GM12878 (cell line): ENCODE data around the gene FAAP100. TPM values are rescaled to one million over a fixed set of nuclear protein-coding genes. Genes with fewer than 3 reads are reported as not detected.
A peak's percentile ranks its signal among the peaks of the same experiment; 100 is the strongest.

Source experiments
- ASH2L ChIP-seq: fragments of 300-600, 200-600 bp; sonication (generic); IDR thresholded peaks from 2 replicates; pipeline ENCODE4 v1.6.1; 2017; ENCODE audit warnings: low read depth, mild to moderate bottlenecking, borderline replicate concordance
- CBX3 ChIP-seq: fragments of 200-600 bp; sonication (generic); IDR thresholded peaks from 2 replicates; pipeline ENCODE4 v1.6.1; 2016; ENCODE audit warnings: low read depth, borderline replicate concordance
- CBX5 ChIP-seq: sonication (generic); IDR thresholded peaks from 2 replicates; pipeline ENCODE4 v1.6.1; 2016; ENCODE audit warnings: low read depth, moderate library complexity, mild to moderate bottlenecking, inconsistent platforms
- CEBPB ChIP-seq, 2 experiments: fragments of 150-350 bp in 1 of 2; IDR thresholded peaks; 2 replicates each; pipeline ENCODE4 v1.6.1; 2012 to 2014; ENCODE audit warnings: low read depth in 2 of 2, low read length in 2 of 2, borderline replicate concordance in 1 of 2, inconsistent platforms in 1 of 2
- CHD1 ChIP-seq: IDR thresholded peaks from 2 replicates; pipeline ENCODE4 v1.6.1; 2012; ENCODE audit warnings: low read depth, low read length, improper control_type of control experiment
- EED ChIP-seq: sonication (generic); IDR thresholded peaks from 2 replicates; pipeline ENCODE4 v1.6.1; 2016; ENCODE audit warnings: antibody characterized with exemption, low read depth
- EGR1 ChIP-seq, 2 experiments: IDR thresholded peaks; 1 replicate in 1 of 2; 2 replicates in 1 of 2; pipeline ENCODE4 v1.6.1; 2011 to 2012; ENCODE audit warnings: low read depth in 2 of 2, low read length in 2 of 2, borderline replicate concordance in 1 of 2, mild to moderate bottlenecking in 1 of 2, moderate library complexity in 1 of 2
- FOXM1 ChIP-seq: IDR thresholded peaks from 2 replicates; pipeline ENCODE4 v1.6.1; 2012; ENCODE audit warnings: low read depth, mild to moderate bottlenecking, inconsistent platforms, low read length, moderate library complexity
- MEF2B ChIP-seq: fragments of 450-650 bp; IDR thresholded peaks from 2 replicates; pipeline ENCODE4 v1.6.1; 2018; ENCODE audit warnings: mild to moderate bottlenecking, moderate library complexity; ENCODE audit not compliant: partially characterized antibody, poor library complexity, severe bottlenecking
- MYB ChIP-seq: fragments of 150-350 bp; IDR thresholded peaks from 2 replicates; pipeline ENCODE4 v1.6.1; 2014; ENCODE audit warnings: mild to moderate bottlenecking, low read depth, low read length, borderline replicate concordance
- MYC ChIP-seq: IDR thresholded peaks from 2 replicates; pipeline ENCODE4 v1.6.1; 2011; ENCODE audit warnings: mild to moderate bottlenecking, low read length, moderate library complexity, inconsistent platforms; ENCODE audit not compliant: insufficient read depth, insufficient replicate concordance, insufficient read length, severe bottlenecking
- NR2F1 ChIP-seq: fragments of 450-650 bp; conservative IDR thresholded peaks from 2 replicates; pipeline ENCODE4 v1.6.1; 2017; ENCODE audit warnings: mild to moderate bottlenecking
- PAX8 ChIP-seq: fragments of 450-650 bp; IDR thresholded peaks from 2 replicates; pipeline ENCODE4 v1.6.1; 2017; ENCODE audit warnings: mild to moderate bottlenecking, moderate library complexity
- RAD21 ChIP-seq: IDR thresholded peaks from 2 replicates; pipeline ENCODE4 v1.6.1; 2011; ENCODE audit warnings: mild to moderate bottlenecking, low read depth, low read length, moderate library complexity; ENCODE audit not compliant: insufficient read depth
- TBL1XR1 ChIP-seq: IDR thresholded peaks from 2 replicates; pipeline ENCODE4 v1.6.1; 2012; ENCODE audit warnings: low read depth, low read length, improper control_type of control experiment
- polyA plus RNA-seq, 11 experiments: library from polyadenylated mRNA; depleted of rRNA in 4 of 11; unstranded in 6 of 11; stranded (reverse) in 5 of 11; fragments of >200 nt; fragmentation: Nextera tagmentation in 4 of 11; fragmentation: Illumina TruSeq in 1 of 11; extraction: Ambion mirVana in 4 of 11; extraction: Trizol in 1 of 11; gene quantifications; 1 replicate in 1 of 11; 2 replicates in 10 of 11; pipeline versions ENCODE4 v1.2.1 to v1.2.3, GENCODE V29; 2011 to 2016; ENCODE audit warnings: inconsistent platforms in 2 of 11, missing spikeins in 2 of 11, low read depth in 1 of 11
- total RNA-seq, 4 experiments: library from RNA; depleted of rRNA in 3 of 4; stranded (reverse); fragments of >200 nt in 3 of 4; fragmentation: Illumina TruSeq in 1 of 4; extraction: Trizol in 1 of 4; gene quantifications; 2 replicates each; pipeline versions ENCODE4 v1.2.1 to v1.2.3, GENCODE V29; 2013 to 2021
- TF ChIP-seq, protein P1 (sequence below): fragments of 450-650 bp; IDR thresholded peaks from 2 replicates; pipeline ENCODE4 v1.6.1; 2016; ENCODE audit warnings: mild to moderate bottlenecking
- TF ChIP-seq, protein P2 (sequence below): fragments of 450-650 bp; conservative IDR thresholded peaks from 2 replicates; pipeline ENCODE4 v1.6.1; 2017; ENCODE audit warnings: mild to moderate bottlenecking, moderate library complexity
- TF ChIP-seq, protein P3 (sequence below): fragments of 450-650 bp; IDR thresholded peaks from 2 replicates; pipeline ENCODE4 v1.6.1; 2017; ENCODE audit warnings: mild to moderate bottlenecking, low read depth, inconsistent platforms; ENCODE audit not compliant: poor library complexity, severe bottlenecking
- TF ChIP-seq, protein P4 (sequence below): fragments of 450-650 bp; IDR thresholded peaks from 2 replicates; pipeline ENCODE4 v1.6.1; 2017; ENCODE audit warnings: low read depth, mild to moderate bottlenecking, moderate library complexity
- TF ChIP-seq, protein P5 (sequence below): IDR thresholded peaks from 2 replicates; pipeline ENCODE4 v1.6.1; 2012; ENCODE audit warnings: low read length, inconsistent platforms

The FAAP100 gene
- total and polyA plus RNA-seq, 10 of the 15 experiments (the other 5 are each of a cell fraction or from before 2014, with no cell fraction given), result 0.11 to 46.2 (median 17.1) TPM

DNA sequence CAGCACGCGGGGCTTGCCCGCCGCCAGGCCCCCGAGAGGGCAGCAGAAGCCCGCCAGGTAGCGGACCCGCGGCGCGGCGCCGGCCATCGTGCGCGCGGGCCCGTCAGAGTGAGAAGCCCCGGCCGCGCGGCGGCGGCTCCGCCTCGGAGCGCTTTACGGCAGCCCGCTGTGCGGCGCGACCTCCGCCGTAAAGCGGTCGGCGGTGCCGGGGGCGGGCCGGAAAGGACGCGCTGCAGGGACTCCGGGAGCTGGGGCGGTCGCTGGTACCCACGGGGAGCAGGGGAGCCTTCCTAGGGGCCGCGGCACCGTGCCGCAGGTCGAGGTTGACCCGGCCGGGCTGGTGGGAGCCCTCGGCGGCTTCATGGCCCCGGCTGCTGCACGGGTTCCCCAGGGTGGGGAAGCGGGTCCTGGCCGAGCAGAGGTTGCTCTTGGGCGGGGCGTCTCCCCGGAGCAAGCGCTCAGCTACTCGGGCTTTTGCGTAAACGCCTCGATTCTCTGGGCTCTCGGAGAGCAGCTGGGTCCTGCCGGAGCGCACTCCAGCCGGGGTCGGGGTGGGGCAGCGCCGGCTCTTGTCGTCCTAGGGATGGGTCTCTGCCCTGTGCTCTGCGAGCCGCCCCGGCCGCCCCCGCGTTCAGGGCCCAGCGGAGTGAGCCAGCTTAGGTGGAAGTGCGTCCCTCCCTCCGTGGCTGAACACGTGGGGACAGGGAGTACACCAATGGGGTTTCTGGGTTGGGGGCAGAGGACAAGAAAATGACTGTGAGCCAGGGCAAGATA, at the start of gene FAAP100 (continued):
- peak; percentile 27 for TF ChIP-seq MYC
- no peak for TF ChIP-seq EED
- TF ChIP-seq FOXM1, result no peak
- TF ChIP-seq NR2F1, result 0 out of 2 replicates have a peak, but pooled peaks have one; percentile 28
- TF ChIP-seq PAX8, result no peak
- no peak for TF ChIP-seq MYB
- TF ChIP-seq, protein P1, sequence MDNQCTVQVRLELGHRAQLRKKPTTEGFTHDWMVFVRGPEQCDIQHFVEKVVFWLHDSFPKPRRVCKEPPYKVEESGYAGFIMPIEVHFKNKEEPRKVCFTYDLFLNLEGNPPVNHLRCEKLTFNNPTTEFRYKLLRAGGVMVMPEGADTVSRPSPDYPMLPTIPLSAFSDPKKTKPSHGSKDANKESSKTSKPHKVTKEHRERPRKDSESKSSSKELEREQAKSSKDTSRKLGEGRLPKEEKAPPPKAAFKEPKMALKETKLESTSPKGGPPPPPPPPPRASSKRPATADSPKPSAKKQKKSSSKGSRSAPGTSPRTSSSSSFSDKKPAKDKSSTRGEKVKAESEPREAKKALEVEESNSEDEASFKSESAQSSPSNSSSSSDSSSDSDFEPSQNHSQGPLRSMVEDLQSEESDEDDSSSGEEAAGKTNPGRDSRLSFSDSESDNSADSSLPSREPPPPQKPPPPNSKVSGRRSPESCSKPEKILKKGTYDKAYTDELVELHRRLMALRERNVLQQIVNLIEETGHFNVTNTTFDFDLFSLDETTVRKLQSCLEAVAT, result 0 out of 2 replicates have a peak, but pooled peaks have one; percentile 14
- no peak for TF ChIP-seq CHD1
- TF ChIP-seq ASH2L, result 0 out of 2 replicates have a peak, but pooled peaks have one; percentile 26
- TF ChIP-seq, protein P2, sequence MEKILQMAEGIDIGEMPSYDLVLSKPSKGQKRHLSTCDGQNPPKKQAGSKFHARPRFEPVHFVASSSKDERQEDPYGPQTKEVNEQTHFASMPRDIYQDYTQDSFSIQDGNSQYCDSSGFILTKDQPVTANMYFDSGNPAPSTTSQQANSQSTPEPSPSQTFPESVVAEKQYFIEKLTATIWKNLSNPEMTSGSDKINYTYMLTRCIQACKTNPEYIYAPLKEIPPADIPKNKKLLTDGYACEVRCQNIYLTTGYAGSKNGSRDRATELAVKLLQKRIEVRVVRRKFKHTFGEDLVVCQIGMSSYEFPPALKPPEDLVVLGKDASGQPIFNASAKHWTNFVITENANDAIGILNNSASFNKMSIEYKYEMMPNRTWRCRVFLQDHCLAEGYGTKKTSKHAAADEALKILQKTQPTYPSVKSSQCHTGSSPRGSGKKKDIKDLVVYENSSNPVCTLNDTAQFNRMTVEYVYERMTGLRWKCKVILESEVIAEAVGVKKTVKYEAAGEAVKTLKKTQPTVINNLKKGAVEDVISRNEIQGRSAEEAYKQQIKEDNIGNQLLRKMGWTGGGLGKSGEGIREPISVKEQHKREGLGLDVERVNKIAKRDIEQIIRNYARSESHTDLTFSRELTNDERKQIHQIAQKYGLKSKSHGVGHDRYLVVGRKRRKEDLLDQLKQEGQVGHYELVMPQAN, result peak; percentile 67
- no peak for TF ChIP-seq CBX5
- TF ChIP-seq, protein P3, sequence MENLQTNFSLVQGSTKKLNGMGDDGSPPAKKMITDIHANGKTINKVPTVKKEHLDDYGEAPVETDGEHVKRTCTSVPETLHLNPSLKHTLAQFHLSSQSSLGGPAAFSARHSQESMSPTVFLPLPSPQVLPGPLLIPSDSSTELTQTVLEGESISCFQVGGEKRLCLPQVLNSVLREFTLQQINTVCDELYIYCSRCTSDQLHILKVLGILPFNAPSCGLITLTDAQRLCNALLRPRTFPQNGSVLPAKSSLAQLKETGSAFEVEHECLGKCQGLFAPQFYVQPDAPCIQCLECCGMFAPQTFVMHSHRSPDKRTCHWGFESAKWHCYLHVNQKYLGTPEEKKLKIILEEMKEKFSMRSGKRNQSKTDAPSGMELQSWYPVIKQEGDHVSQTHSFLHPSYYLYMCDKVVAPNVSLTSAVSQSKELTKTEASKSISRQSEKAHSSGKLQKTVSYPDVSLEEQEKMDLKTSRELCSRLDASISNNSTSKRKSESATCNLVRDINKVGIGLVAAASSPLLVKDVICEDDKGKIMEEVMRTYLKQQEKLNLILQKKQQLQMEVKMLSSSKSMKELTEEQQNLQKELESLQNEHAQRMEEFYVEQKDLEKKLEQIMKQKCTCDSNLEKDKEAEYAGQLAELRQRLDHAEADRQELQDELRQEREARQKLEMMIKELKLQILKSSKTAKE, result no peak
- TF ChIP-seq RAD21, result no peak
- TF ChIP-seq CEBPB (IDR thresholded peaks at IDR 0.05; ENCODE audit: borderline replicate concordance in 1 of 2, low read depth in 2 of 2, low read length in 2 of 2), result no peak
- TF ChIP-seq MEF2B, result no peak
- peak; percentile 17 to 88 for TF ChIP-seq EGR1 (IDR thresholded peaks at IDR 0.05; ENCODE audit: borderline replicate concordance in 1 of 2, low read depth in 2 of 2, low read length in 2 of 2)
- TF ChIP-seq TBL1XR1, result 0 out of 2 replicates have a peak, but pooled peaks have one; percentile 16
- TF ChIP-seq, protein P4, sequence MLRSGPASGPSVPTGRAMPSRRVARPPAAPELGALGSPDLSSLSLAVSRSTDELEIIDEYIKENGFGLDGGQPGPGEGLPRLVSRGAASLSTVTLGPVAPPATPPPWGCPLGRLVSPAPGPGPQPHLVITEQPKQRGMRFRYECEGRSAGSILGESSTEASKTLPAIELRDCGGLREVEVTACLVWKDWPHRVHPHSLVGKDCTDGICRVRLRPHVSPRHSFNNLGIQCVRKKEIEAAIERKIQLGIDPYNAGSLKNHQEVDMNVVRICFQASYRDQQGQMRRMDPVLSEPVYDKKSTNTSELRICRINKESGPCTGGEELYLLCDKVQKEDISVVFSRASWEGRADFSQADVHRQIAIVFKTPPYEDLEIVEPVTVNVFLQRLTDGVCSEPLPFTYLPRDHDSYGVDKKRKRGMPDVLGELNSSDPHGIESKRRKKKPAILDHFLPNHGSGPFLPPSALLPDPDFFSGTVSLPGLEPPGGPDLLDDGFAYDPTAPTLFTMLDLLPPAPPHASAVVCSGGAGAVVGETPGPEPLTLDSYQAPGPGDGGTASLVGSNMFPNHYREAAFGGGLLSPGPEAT, result peak; percentile 33
- no peak for TF ChIP-seq CBX3
- TF ChIP-seq, protein P5, sequence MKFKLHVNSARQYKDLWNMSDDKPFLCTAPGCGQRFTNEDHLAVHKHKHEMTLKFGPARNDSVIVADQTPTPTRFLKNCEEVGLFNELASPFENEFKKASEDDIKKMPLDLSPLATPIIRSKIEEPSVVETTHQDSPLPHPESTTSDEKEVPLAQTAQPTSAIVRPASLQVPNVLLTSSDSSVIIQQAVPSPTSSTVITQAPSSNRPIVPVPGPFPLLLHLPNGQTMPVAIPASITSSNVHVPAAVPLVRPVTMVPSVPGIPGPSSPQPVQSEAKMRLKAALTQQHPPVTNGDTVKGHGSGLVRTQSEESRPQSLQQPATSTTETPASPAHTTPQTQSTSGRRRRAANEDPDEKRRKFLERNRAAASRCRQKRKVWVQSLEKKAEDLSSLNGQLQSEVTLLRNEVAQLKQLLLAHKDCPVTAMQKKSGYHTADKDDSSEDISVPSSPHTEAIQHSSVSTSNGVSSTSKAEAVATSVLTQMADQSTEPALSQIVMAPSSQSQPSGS, result no peak
